ENCODE results near the gene LRRC46.

GRCh38 chr17:47820033-47820789, 11.3 kb upstream of the LRRC46 start:
- TF ChIP-seq POLR2AphosphoS5 (IDR thresholded peaks at IDR 0.05; ENCODE audit: borderline replicate concordance, low read depth, low read length) (no peak), EZH2 (IDR thresholded peaks at IDR 0.05) (no peak)
